ENCODE measurements around the gene SH3RF3. TPM values are rescaled to one million over a fixed set of nuclear protein-coding genes. Genes with fewer than 3 reads are reported as not detected.
A peak's percentile ranks its signal among the peaks of the same experiment; 100 is the strongest.

SH3RF3 gene
- total and polyA plus RNA-seq, 2 of the 13 experiments (the other 11 are each of a cell fraction or from before 2014, with no cell fraction given) = 0.04 TPM; not detected in 1

GRCh38 chr2:109533823-109534222 is 404.8 kb downstream of the SH3RF3 start:
- TF ChIP-seq ZNF7 (CRISPR knock-in tag; IDR thresholded peaks at IDR 0.05) (no peak), ZSCAN5A (CRISPR knock-in tag; IDR thresholded peaks at IDR 0.05; ENCODE audit: borderline replicate concordance) (no peak), ZNF616 (CRISPR knock-in tag; IDR thresholded peaks at IDR 0.05; ENCODE audit: low read depth) (no peak), ZNF484 (CRISPR knock-in tag; IDR thresholded peaks at IDR 0.05; ENCODE audit: borderline replicate concordance, low read depth) (no peak), RBAK (CRISPR knock-in tag; IDR thresholded peaks at IDR 0.05) (no peak), TBX3 (IDR thresholded peaks at IDR 0.05; ENCODE audit: borderline replicate concordance) (no peak), MIXL1 (CRISPR knock-in tag; IDR thresholded peaks at IDR 0.05) (no peak), ZNF703 (CRISPR knock-in tag; IDR thresholded peaks at IDR 0.05; ENCODE audit: borderline replicate concordance) (no peak), ARID4A (CRISPR knock-in tag; IDR thresholded peaks at IDR 0.05; ENCODE audit: borderline replicate concordance) (no peak), SYNCRIP (IDR thresholded peaks at IDR 0.05; ENCODE audit: insufficient read depth, low read depth, low read length) (no peak), ZMYM3 (CRISPR knock-in tag; IDR thresholded peaks at IDR 0.05) (no peak), KLF9 (CRISPR knock-in tag; IDR thresholded peaks at IDR 0.05; ENCODE audit: low read depth) (no peak), ZNF766 (CRISPR knock-in tag; IDR thresholded peaks at IDR 0.05; ENCODE audit: borderline replicate concordance) (no peak), REST (IDR thresholded peaks at IDR 0.05; ENCODE audit: borderline replicate concordance in 1 of 2, low read depth in 1 of 2, low read length in 2 of 2) (no peak)
- no peak overlapping the region for H3K9ac ChIP-seq (ENCODE audit: insufficient read depth, low read depth, low read length)
- in situ Hi-C loops (cut with HindIII; ENCODE audit: extremely low pct_ligation_motif_present, low pct_unique_long_range_greater_than_20kb) = loop anchor here (5.0 kb wide), 1 partner anchor 183 kb away; no protein-coding TSS in a partner anchor
- CTCF ChIA-PET (ENCODE audit: low intra/inter-chr PET ratio, low total read pairs) = no interaction called here
- POLR2A ChIA-PET = no interaction called here
- H3K27me3 ChIP-seq (ENCODE audit: control insufficient read depth in 1 of 2, insufficient read depth in 2 of 2, low read length in 2 of 2) = peaks cover 9 to 49% of the 10 kb centered on the region in 2 experiments
- BruUV-seq (replicated peaks) = no TSS peak
- no peak overlapping the region for H3K27ac ChIP-seq (ENCODE audit: extremely low read length, insufficient read depth, low read length)
- H3K4me3 ChIP-seq (replicated peaks in 1 of 3; ENCODE audit: insufficient read depth in 1 of 3, low read depth in 2 of 3, low read length in 3 of 3) = no peak overlapping the region
- peaks cover 46% of the 10 kb centered on the region for H3K4me1 ChIP-seq (ENCODE audit: insufficient read depth, low read length)
- peak; percentile 29 for ATAC-seq
- H4K20me1 ChIP-seq (ENCODE audit: insufficient read depth, low read length) = no peaks in the 10 kb centered on the region
- intact Hi-C loops (cut with micrococcal nuclease; ENCODE audit: unreplicated experiment) = loop anchor here (2.0 kb wide), 1 partner anchor 17 kb away; no protein-coding TSS in a partner anchor
- H2AFZ ChIP-seq (ENCODE audit: low read length) = no peak overlapping the region
- 34% methylated on average over 7 of the region's 7 CpGs for WGBS (ENCODE audit: low lambda C conversion rate)
- H3K79me2 ChIP-seq (ENCODE audit: insufficient read depth, low read length) = no peaks in the 10 kb centered on the region
- no peak for DNase-seq (ENCODE audit: low spot score)
- H3K9me3 ChIP-seq (ENCODE audit: low read length) = no peaks in the 10 kb centered on the region
- H3K36me3 ChIP-seq (replicated peaks in 1 of 2; ENCODE audit: control insufficient read depth in 1 of 2, insufficient read depth in 2 of 2, low read length in 2 of 2) = no peaks in the 10 kb centered on the region
- no peak for FAIRE-seq
- no peak overlapping the region for H3K4me2 ChIP-seq (ENCODE audit: low read depth, low read length)
